Neuronal stem cell (in vitro differentiated cells): ENCODE measurements around the gene NFATC4.

Experiments
- DNase-seq: peaks from one replicate; pipeline ENCODE4 v3.0.0-alpha.2; 2013; ENCODE audit warnings: low spot score
- H2AFZ ChIP-seq: one replicate; pipeline ENCODE4 v1.6.1; 2013; ENCODE audit warnings: mild to moderate bottlenecking, low read length, inconsistent platforms
- H2AK5ac ChIP-seq: 2 replicates; pipeline ENCODE4 v1.6.1; 2013; ENCODE audit warnings: low read depth, mild to moderate bottlenecking, inconsistent platforms, low read length, moderate library complexity, mixed read lengths
- H2BK120ac ChIP-seq: 2 replicates; pipeline ENCODE4 v1.6.1; 2013; ENCODE audit warnings: low read depth, mild to moderate bottlenecking, inconsistent platforms, low read length, moderate library complexity, mixed read lengths
- H2BK12ac ChIP-seq: one replicate; pipeline ENCODE4 v1.6.1; 2013; ENCODE audit warnings: low read length, inconsistent platforms
- H2BK15ac ChIP-seq: 2 replicates; pipeline ENCODE4 v1.6.1; 2013; ENCODE audit warnings: mild to moderate bottlenecking, low read length, inconsistent platforms, mixed read lengths
- H2BK5ac ChIP-seq: one replicate; pipeline ENCODE4 v1.6.1; 2013; ENCODE audit warnings: inconsistent platforms, mild to moderate bottlenecking, low read length, moderate library complexity
- H3K14ac ChIP-seq: one replicate; pipeline ENCODE4 v1.6.1; 2013; ENCODE audit warnings: low read length, inconsistent platforms
- H3K18ac ChIP-seq: 2 replicates; pipeline ENCODE4 v1.6.1; 2013; ENCODE audit warnings: low read length, inconsistent platforms
- H3K23ac ChIP-seq: 2 replicates; pipeline ENCODE4 v1.6.1; 2013; ENCODE audit warnings: low read depth, mild to moderate bottlenecking, mixed read lengths, low read length, inconsistent platforms; ENCODE audit not compliant: poor library complexity
- H3K27ac ChIP-seq: replicated peaks from 3 replicates; pipeline ENCODE4 v1.5.1; 2013; ENCODE audit warnings: low read length, inconsistent platforms
- H3K27me3 ChIP-seq, 3 experiments: 2 replicates each; pipeline ENCODE4 v1.6.1; 2013; ENCODE audit warnings: low read length in 3 of 3, mild to moderate bottlenecking in 2 of 3, inconsistent platforms in 1 of 3, low read depth in 1 of 3, mixed read lengths in 1 of 3, moderate library complexity in 1 of 3; ENCODE audit not compliant: control insufficient read depth in 3 of 3, insufficient read depth in 3 of 3
- H3K36me3 ChIP-seq, 2 donors: replicated peaks in 1 of 2; 2 replicates each; pipeline ENCODE4 v1.6.1; 2013; ENCODE audit warnings: low read length in 2 of 2; ENCODE audit not compliant: control insufficient read depth in 2 of 2, insufficient read depth in 2 of 2
- H3K4ac ChIP-seq: 2 replicates; pipeline ENCODE4 v1.6.1; 2013; ENCODE audit warnings: inconsistent platforms, mild to moderate bottlenecking, low read length, moderate library complexity
- H3K4me1 ChIP-seq, 2 donors: 1 replicate in 1 of 2; 2 replicates in 1 of 2; pipeline ENCODE4 v1.6.1; 2013; ENCODE audit warnings: low read length in 2 of 2, low read depth in 1 of 2; ENCODE audit not compliant: control insufficient read depth in 2 of 2, insufficient read depth in 1 of 2
- H3K4me2 ChIP-seq: one replicate; pipeline ENCODE4 v1.6.1; 2013; ENCODE audit warnings: mild to moderate bottlenecking, low read length, inconsistent platforms; ENCODE audit not compliant: insufficient read depth, poor library complexity, severe bottlenecking
- H3K4me3 ChIP-seq, 2 donors: 2 replicates each; pipeline ENCODE4 v1.5.1; 2013; ENCODE audit warnings: low read length in 2 of 2, mild to moderate bottlenecking in 2 of 2, inconsistent platforms in 1 of 2, moderate library complexity in 1 of 2
- H3K79me1 ChIP-seq: one replicate; pipeline ENCODE4 v1.6.1; 2013; ENCODE audit warnings: low read depth, mild to moderate bottlenecking, inconsistent platforms, low read length, moderate library complexity
- H3K9ac ChIP-seq: one replicate; pipeline ENCODE4 v1.6.1; 2013; ENCODE audit warnings: mild to moderate bottlenecking, low read depth, low read length, inconsistent platforms; ENCODE audit not compliant: poor library complexity
- H3K9me3 ChIP-seq, 2 donors: replicated peaks in 1 of 2; 2 replicates each; pipeline versions ENCODE3 to v1.6.1; 2013; ENCODE audit warnings: low read length in 2 of 2, mild to moderate bottlenecking in 2 of 2, inconsistent platforms in 1 of 2, low read depth in 1 of 2, mixed read lengths in 1 of 2, moderate library complexity in 1 of 2; ENCODE audit not compliant: control insufficient read depth in 2 of 2, insufficient read depth in 1 of 2
- H4K8ac ChIP-seq: one replicate; pipeline ENCODE4 v1.6.1; 2013; ENCODE audit warnings: low read depth, mild to moderate bottlenecking, inconsistent platforms, low read length, moderate library complexity
- H4K91ac ChIP-seq: one replicate; pipeline ENCODE4 v1.6.1; 2013; ENCODE audit warnings: low read length, low read depth, mild to moderate bottlenecking, inconsistent platforms; ENCODE audit not compliant: poor library complexity
- WGBS, 2 donors: extraction: QIAGEN DNeasy Blood & Tissue Kit; methylation state at CpG; one replicate each; pipeline ENCODE4 v1.1.7; 2013; ENCODE audit warnings: missing lambda C conversion rate in 2 of 2, mixed read lengths in 1 of 2; ENCODE audit not compliant: insufficient read length in 2 of 2, insufficient replicate concordance in 1 of 2; ENCODE audit errors: extremely low coverage in 2 of 2; 5-methylcytosine and 5-hydroxymethylcytosine counted together

NFATC4 gene

DNA sequence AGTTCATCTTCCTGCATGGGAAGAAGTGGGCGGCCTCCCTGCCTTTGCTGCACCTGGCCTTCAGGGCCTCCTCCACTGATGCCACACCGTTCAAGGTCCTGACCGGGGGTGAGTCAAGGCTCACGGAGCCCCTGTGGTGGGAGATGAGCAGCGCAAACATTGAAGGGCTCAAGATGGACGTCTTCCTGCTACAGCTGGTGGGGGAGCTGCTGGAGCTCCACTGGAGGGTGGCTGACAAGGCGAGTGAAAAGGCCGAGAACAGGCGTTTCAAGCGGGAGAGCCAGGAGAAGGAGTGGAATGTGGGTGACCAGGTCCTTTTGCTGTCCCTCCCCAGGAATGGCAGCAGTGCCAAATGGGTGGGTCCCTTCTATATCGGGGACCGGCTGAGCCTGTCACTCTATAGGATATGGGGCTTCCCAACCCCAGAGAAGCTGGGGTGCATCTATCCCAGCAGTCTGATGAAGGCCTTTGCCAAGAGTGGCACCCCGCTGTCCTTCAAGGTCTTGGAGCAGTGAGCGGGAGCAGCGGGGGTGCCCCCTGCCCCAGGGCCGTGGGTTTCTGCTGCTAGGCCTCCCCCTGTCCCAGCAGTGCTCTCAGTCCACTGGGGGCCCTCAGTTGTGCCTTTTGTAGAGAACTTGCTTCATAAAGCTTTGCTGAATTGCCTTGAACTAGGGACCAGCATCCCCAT lies 49.1 kb downstream of the NFATC4 start:
- H2BK120ac ChIP-seq: no peak overlapping the region
- no peak overlapping the region for H2BK15ac ChIP-seq
- no peak overlapping the region for H4K8ac ChIP-seq
- H3K4me2 ChIP-seq: no peak overlapping the region
- H2AFZ ChIP-seq: no peak overlapping the region
- H4K91ac ChIP-seq: no peak overlapping the region
- H3K23ac ChIP-seq: peak overlapping the region; percentile 30
- H3K36me3 ChIP-seq: peaks cover 0 to 12% of the 10 kb centered on the region in 2 donors
- H2AK5ac ChIP-seq: no peak overlapping the region
- no peak overlapping the region for H3K4me3 ChIP-seq
- no peaks in the 10 kb centered on the region for H3K79me1 ChIP-seq
- no peak overlapping the region for H3K9ac ChIP-seq
- H3K4me1 ChIP-seq: no peaks in the 10 kb centered on the region
- H2BK5ac ChIP-seq: no peak overlapping the region
- peaks cover 0 to 37% (median 0%) of the 10 kb centered on the region in 3 experiments for H3K27me3 ChIP-seq
- H3K4ac ChIP-seq: no peak overlapping the region
- DNase-seq: no peak
- H3K9me3 ChIP-seq: no peaks in the 10 kb centered on the region
- H3K18ac ChIP-seq: no peak overlapping the region
- H2BK12ac ChIP-seq: no peak overlapping the region
- no peak overlapping the region for H3K27ac ChIP-seq
- no CpG with 5 or more reads among the region's 16 CpGs for WGBS, 2 donors
- H3K14ac ChIP-seq: no peak overlapping the region

DNA sequence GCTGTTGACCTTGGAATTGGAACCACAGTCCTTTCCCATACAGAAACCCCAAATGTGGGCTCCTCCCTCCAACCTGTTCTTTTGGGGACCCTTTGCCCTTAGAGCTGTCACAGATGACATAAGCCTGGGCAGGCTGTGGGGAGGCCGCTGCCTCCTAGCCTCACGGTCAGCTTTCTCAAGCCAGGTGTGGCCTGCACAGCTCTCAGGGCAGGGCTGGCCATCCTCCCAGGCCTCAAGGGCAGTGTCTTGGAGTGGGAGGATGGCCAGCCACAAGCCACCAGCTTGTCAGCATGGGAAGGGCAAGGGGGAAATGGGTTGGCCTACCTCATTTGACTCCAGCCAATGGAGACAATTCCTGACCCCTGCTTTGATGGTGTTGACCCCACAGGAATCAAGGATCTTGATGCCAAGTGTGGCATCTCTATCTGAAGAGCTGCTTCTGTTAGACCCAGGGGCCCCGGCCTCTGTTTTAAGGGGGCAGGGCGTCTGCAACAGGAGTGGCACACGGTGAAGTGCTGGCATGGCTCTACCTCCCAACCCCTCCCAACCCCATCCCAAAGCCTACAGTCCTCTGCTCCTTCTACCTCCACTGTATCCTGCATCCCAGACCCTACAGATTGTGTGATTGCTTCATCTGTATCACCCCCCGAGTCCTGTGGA lies 50.0 kb downstream of the NFATC4 start:
- no peaks in the 10 kb centered on the region for H3K79me1 ChIP-seq
- peaks cover 0 to 42% (median 0%) of the 10 kb centered on the region in 3 experiments for H3K27me3 ChIP-seq
- no peak overlapping the region for H2BK12ac ChIP-seq
- no peak overlapping the region for H3K14ac ChIP-seq
- no CpG with 5 or more reads among the region's 6 CpGs for WGBS, 2 donors
- H3K4ac ChIP-seq: no peak overlapping the region
- no peak overlapping the region for H4K8ac ChIP-seq
- no peak overlapping the region for H3K4me2 ChIP-seq
- no peak for DNase-seq
- no peak overlapping the region for H4K91ac ChIP-seq
- peaks cover 0 to 7% of the 10 kb centered on the region in 2 donors for H3K36me3 ChIP-seq
- H3K18ac ChIP-seq: no peak overlapping the region
- H2AK5ac ChIP-seq: no peak overlapping the region
- H2BK5ac ChIP-seq: no peak overlapping the region
- H3K9me3 ChIP-seq: no peaks in the 10 kb centered on the region
- no peak overlapping the region for H3K4me3 ChIP-seq
- no peak overlapping the region for H2BK120ac ChIP-seq
- no peaks in the 10 kb centered on the region for H3K4me1 ChIP-seq
- H2BK15ac ChIP-seq: no peak overlapping the region
- H2AFZ ChIP-seq: no peak overlapping the region
- H3K27ac ChIP-seq: no peak overlapping the region
- H3K9ac ChIP-seq: no peak overlapping the region
- no peak overlapping the region for H3K23ac ChIP-seq

DNA sequence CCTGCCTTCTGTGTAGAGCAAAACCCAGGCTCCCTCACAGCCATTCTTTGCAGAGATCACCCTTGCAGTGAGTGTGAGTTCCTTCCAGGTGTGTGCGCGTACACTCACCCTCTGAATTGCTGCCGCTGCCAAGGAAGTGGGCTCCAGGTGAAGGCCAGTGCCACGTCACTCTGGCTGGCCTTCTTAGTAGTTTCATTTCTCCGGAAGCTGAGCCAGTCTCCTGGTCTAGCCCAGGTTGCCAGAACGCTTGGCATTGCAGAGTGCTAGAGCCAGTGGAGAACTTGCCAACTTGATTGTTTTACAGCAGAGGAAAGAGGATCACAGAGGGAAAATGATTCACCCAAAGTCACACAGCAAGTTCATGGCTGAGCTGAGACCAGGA lies 50.5 kb downstream of the NFATC4 start:
- WGBS, 2 donors: no CpG with 5 or more reads among the region's 6 CpGs

DNA sequence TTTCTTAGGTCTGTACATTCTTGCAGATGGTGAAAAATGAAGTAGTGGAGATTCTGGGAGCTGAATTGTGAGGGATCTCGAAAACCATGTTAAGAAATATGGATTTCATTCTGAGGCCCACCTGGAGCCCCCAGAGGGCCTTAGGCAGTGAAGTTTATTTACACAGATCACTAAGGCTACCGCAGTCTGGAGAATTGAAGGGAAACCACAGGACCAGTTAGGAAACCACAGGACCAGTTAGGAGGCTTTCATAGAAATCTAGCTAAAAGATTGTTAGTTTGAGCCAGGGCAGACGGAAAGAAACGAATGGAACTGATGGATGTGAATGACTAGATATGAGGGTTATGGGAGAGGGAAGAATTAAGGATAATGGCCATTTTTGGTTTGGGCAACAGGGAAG lies 54.3 kb downstream of the NFATC4 start:
- H4K91ac ChIP-seq: no peak overlapping the region
- no peak overlapping the region for H2BK15ac ChIP-seq
- no peak overlapping the region for H3K27ac ChIP-seq
- H3K27me3 ChIP-seq: peaks cover 0 to 71% (median 3%) of the 10 kb centered on the region in 3 experiments
- H2BK12ac ChIP-seq: no peak overlapping the region
- no peak overlapping the region for H2BK5ac ChIP-seq
- H3K4me3 ChIP-seq: no peak overlapping the region
- no peak overlapping the region for H4K8ac ChIP-seq
- H3K4me2 ChIP-seq: no peak overlapping the region
- H2BK120ac ChIP-seq: no peak overlapping the region
- no peaks in the 10 kb centered on the region for H3K4me1 ChIP-seq
- WGBS, 2 donors: no CpG with 5 or more reads among the region's 4 CpGs
- no peak overlapping the region for H2AFZ ChIP-seq
- no peak overlapping the region for H3K14ac ChIP-seq
- DNase-seq: no peak
- no peak overlapping the region for H3K4ac ChIP-seq
- no peaks in the 10 kb centered on the region for H3K36me3 ChIP-seq
- no peak overlapping the region for H3K9ac ChIP-seq
- H3K79me1 ChIP-seq: no peaks in the 10 kb centered on the region
- no peaks in the 10 kb centered on the region for H3K9me3 ChIP-seq
- H3K23ac ChIP-seq: no peak overlapping the region
- no peak overlapping the region for H2AK5ac ChIP-seq
- H3K18ac ChIP-seq: no peak overlapping the region

More for the DNA sequence above, 50.5 kb downstream of the NFATC4 start:
- Histone ChIP-seq H3K23ac (no peak overlapping the region), H4K91ac (no peak overlapping the region), H2BK5ac (no peak overlapping the region), H3K9ac (no peak overlapping the region), H3K4ac (no peak overlapping the region), H3K27me3 (peaks cover 0 to 44% (median 0%) of the 10 kb centered on the region in 3 experiments), H3K9me3 (no peaks in the 10 kb centered on the region), H2BK120ac (no peak overlapping the region), H2AK5ac (no peak overlapping the region), H2BK15ac (no peak overlapping the region), H3K4me3 (no peak overlapping the region), H3K79me1 (no peaks in the 10 kb centered on the region), H3K14ac (no peak overlapping the region), H2BK12ac (no peak overlapping the region), H2AFZ (no peak overlapping the region), H3K18ac (no peak overlapping the region), H3K36me3 (peaks cover 0 to 3% of the 10 kb centered on the region in 2 donors), H3K4me1 (no peaks in the 10 kb centered on the region), H3K4me2 (no peak overlapping the region), H4K8ac (no peak overlapping the region), H3K27ac (no peak overlapping the region)
- DNase-seq: no peak
